ENCODE measurements around the gene HELQ. TPM values are rescaled to one million over a fixed set of nuclear protein-coding genes. Genes with fewer than 3 reads are reported as not detected.

The HELQ gene
- total and polyA plus RNA-seq, 10 of the 15 experiments (the other 5 are each of a cell fraction or from before 2014, with no cell fraction given) = 4.5 to 13.3 (median 10.6) TPM

DNA sequence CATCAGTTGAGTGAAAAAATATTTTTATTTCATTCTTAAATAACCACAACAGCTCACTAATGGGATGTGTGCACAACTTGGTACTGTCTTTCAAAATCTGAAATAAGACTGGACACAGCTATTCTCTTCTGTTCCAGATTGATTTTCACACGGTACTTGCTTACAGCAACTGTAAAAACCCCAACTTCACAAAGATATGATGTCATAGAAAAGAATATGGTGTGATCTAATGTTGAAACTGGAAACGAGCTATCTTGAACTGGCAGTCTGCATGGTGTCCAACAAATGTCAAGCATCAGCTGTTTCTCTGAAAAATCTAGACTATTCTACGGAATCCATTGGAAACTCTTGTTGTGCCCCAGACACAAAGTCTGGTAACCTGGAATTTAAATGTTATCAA is 14.7 kb downstream of the HELQ start (continued):
- no peak for TF ChIP-seq BCLAF1 (IDR thresholded peaks at IDR 0.05)
- TF ChIP-seq, protein P1, sequence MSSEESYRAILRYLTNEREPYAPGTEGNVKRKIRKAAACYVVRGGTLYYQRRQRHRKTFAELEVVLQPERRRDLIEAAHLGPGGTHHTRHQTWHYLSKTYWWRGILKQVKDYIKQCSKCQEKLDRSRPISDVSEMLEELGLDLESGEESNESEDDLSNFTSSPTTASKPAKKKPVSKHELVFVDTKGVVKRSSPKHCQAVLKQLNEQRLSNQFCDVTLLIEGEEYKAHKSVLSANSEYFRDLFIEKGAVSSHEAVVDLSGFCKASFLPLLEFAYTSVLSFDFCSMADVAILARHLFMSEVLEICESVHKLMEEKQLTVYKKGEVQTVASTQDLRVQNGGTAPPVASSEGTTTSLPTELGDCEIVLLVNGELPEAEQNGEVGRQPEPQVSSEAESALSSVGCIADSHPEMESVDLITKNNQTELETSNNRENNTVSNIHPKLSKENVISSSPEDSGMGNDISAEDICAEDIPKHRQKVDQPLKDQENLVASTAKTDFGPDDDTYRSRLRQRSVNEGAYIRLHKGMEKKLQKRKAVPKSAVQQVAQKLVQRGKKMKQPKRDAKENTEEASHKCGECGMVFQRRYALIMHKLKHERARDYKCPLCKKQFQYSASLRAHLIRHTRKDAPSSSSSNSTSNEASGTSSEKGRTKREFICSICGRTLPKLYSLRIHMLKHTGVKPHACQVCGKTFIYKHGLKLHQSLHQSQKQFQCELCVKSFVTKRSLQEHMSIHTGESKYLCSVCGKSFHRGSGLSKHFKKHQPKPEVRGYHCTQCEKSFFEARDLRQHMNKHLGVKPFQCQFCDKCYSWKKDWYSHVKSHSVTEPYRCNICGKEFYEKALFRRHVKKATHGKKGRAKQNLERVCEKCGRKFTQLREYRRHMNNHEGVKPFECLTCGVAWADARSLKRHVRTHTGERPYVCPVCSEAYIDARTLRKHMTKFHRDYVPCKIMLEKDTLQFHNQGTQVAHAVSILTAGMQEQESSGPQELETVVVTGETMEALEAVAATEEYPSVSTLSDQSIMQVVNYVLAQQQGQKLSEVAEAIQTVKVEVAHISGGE (CRISPR knock-in tag; IDR thresholded peaks at IDR 0.05) = no peak
- no peak for TF ChIP-seq SMC3 (IDR thresholded peaks at IDR 0.05; ENCODE audit: borderline replicate concordance, low read length)
- no peak for TF ChIP-seq ZSCAN29 (IDR thresholded peaks at IDR 0.05)
- TF ChIP-seq RELA (IDR thresholded peaks at IDR 0.05; ENCODE audit: borderline replicate concordance, partially characterized antibody) = no peak
- no peak for TF ChIP-seq NFYA (IDR thresholded peaks at IDR 0.05; ENCODE audit: borderline replicate concordance, low read depth, low read length)
- no peak for TF ChIP-seq SUPT20H (IDR thresholded peaks at IDR 0.05; ENCODE audit: borderline replicate concordance, control insufficient read depth, low read depth, low read length)
- no peak for TF ChIP-seq KLF5 (IDR thresholded peaks at IDR 0.05; ENCODE audit: partially characterized antibody)
- TF ChIP-seq TCF3 (IDR thresholded peaks at IDR 0.05; ENCODE audit: borderline replicate concordance, insufficient read depth, low read depth, low read length) = no peak
- TF ChIP-seq, protein P2, sequence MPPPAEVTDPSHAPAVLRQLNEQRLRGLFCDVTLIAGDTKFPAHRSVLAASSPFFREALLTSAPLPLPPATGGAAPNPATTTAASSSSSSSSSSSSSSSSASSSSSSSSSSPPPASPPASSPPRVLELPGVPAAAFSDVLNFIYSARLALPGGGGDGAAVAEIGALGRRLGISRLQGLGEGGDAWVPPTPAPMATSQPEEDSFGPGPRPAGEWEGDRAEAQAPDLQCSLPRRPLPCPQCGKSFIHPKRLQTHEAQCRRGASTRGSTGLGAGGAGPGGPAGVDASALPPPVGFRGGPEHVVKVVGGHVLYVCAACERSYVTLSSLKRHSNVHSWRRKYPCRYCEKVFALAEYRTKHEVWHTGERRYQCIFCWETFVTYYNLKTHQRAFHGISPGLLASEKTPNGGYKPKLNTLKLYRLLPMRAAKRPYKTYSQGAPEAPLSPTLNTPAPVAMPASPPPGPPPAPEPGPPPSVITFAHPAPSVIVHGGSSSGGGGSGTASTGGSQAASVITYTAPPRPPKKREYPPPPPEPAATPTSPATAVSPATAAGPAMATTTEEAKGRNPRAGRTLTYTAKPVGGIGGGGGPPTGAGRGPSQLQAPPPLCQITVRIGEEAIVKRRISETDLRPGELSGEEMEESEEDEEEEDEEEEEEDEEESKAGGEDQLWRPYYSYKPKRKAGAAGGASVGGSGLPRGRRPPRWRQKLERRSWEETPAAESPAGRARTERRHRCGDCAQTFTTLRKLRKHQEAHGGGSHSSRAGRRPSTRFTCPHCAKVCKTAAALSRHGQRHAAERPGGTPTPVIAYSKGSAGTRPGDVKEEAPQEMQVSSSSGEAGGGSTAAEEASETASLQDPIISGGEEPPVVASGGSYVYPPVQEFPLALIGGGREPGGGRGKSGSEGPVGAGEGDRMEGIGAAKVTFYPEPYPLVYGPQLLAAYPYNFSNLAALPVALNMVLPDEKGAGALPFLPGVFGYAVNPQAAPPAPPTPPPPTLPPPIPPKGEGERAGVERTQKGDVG (CRISPR knock-in tag; IDR thresholded peaks at IDR 0.05) = no peak
- TF ChIP-seq E4F1 (IDR thresholded peaks at IDR 0.05; ENCODE audit: borderline replicate concordance, partially characterized antibody) = no peak
- no peak for TF ChIP-seq MEF2A (IDR thresholded peaks at IDR 0.05; ENCODE audit: insufficient read depth, low read depth, low read length)
- TF ChIP-seq CREM (IDR thresholded peaks at IDR 0.05; ENCODE audit: low read depth) = peak; percentile 53; the same call in 1 of the 2 replicates
- no peak for TF ChIP-seq ASH2L (IDR thresholded peaks at IDR 0.05; ENCODE audit: borderline replicate concordance, low read depth)
- no peak for TF ChIP-seq MEF2B (IDR thresholded peaks at IDR 0.05; ENCODE audit: partially characterized antibody, poor library complexity, severe bottlenecking)
- TF ChIP-seq RUNX3 (IDR thresholded peaks at IDR 0.05; ENCODE audit: low read length) = peak; percentile 30; the same call in 1 of the 2 replicates
- no peak for TF ChIP-seq RAD21 (IDR thresholded peaks at IDR 0.05; ENCODE audit: insufficient read depth, low read depth, low read length)
- TF ChIP-seq IKZF1 (conservative IDR thresholded peaks at IDR 0.05) = no peak
